ENCODE data around the gene POLD4.

DNA sequence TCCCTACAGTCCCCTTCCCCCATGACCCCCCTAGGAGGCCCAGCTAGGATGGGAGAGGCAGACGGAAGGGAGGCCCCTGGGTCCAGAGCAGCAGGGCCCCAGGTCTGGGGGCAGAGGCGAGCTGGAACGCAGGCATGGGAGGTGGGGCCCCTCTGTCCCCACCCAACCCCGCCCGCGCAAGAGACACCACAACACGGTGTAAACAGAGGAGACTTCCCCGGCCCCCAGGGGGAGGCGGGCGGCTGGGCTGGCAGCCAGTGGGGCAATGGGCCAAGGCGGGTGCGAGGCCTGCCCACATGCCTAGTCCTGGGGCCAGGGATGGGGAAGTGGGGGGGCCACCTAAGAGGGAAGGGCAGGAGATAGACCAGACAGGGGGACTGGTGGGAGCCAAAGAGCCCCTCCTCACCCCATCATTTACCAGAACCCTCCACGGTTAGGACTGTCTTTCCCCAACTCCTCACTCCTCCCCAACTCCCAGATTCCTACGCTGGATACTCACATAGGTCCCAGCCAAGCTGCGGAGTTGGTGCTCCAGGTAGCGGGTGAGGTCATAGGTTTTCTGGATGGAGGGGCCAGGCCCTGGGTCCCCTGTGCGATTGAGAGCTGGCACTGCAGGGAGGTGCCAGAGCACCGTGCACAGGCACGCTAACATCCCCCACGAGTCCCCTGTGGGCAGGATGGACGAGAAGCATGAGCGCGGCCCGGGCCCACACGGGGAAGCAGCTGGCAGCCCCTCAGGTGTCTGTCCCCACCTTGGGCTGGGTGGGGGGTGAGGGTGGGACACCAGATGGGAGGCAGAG lies 13.8 kb upstream of the POLD4 start:
- TF ChIP-seq POLR2A (IDR thresholded peaks at IDR 0.05): no peak
- TF ChIP-seq, protein P1, sequence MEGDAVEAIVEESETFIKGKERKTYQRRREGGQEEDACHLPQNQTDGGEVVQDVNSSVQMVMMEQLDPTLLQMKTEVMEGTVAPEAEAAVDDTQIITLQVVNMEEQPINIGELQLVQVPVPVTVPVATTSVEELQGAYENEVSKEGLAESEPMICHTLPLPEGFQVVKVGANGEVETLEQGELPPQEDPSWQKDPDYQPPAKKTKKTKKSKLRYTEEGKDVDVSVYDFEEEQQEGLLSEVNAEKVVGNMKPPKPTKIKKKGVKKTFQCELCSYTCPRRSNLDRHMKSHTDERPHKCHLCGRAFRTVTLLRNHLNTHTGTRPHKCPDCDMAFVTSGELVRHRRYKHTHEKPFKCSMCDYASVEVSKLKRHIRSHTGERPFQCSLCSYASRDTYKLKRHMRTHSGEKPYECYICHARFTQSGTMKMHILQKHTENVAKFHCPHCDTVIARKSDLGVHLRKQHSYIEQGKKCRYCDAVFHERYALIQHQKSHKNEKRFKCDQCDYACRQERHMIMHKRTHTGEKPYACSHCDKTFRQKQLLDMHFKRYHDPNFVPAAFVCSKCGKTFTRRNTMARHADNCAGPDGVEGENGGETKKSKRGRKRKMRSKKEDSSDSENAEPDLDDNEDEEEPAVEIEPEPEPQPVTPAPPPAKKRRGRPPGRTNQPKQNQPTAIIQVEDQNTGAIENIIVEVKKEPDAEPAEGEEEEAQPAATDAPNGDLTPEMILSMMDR (IDR thresholded peaks at IDR 0.05): no peak
